ENCODE data around the gene PTPRM. TPM values are rescaled to one million over a fixed set of nuclear protein-coding genes. Genes with fewer than 3 reads are reported as not detected.

The PTPRM gene
- polyA plus RNA-seq, 1 donor (not counting 4 experiments of a cell fraction or from before 2014, with no cell fraction given): 54.5 TPM

- H3K4me3 ChIP-seq (ENCODE audit: control insufficient read depth in 2 of 3, extremely low read depth in 1 of 3, insufficient read depth in 2 of 3, low read depth in 1 of 3, low read length in 3 of 3): no peak overlapping the region
- FAIRE-seq (no peak), DNase-seq (ENCODE audit: low read depth, low spot score) (no peak)
- no peak overlapping the region for H2AFZ ChIP-seq (ENCODE audit: control insufficient read depth, low read length)
- no peak overlapping the region for H3K9ac ChIP-seq (ENCODE audit: control insufficient read depth, extremely low read depth, insufficient read depth, low read length)
- H3K9me3 ChIP-seq (ENCODE audit: control insufficient read depth, low read depth, low read length): no peaks in the 10 kb centered on the region
- H3K27ac ChIP-seq (ENCODE audit: control insufficient read depth, insufficient read depth, low read length): no peak overlapping the region
- dilution Hi-C loops (cut with MboI; ENCODE audit: extremely low pct_ligation_motif_present, low sequenced_read_pairs): no loop called here
- H3K27me3 ChIP-seq (ENCODE audit: control insufficient read depth, extremely low read depth, insufficient read depth, low read length): no peaks in the 10 kb centered on the region
- H3K9me1 ChIP-seq (ENCODE audit: control insufficient read depth, extremely low read depth, insufficient read depth, low read length): no peaks in the 10 kb centered on the region
- no peak overlapping the region for H3K4me2 ChIP-seq (ENCODE audit: control insufficient read depth, extremely low read depth, insufficient read depth, low read depth, low read length)
- H3K36me3 ChIP-seq (ENCODE audit: control insufficient read depth in 2 of 2, extremely low read depth in 1 of 2, insufficient read depth in 2 of 2, low read length in 2 of 2): no peaks in the 10 kb centered on the region
- no peaks in the 10 kb centered on the region for H4K20me1 ChIP-seq (ENCODE audit: control insufficient read depth, extremely low read depth, insufficient read depth, low read length)
- H3K79me2 ChIP-seq (ENCODE audit: control insufficient read depth, insufficient read depth, low read length): no peaks in the 10 kb centered on the region
- TF ChIP-seq, protein P1, sequence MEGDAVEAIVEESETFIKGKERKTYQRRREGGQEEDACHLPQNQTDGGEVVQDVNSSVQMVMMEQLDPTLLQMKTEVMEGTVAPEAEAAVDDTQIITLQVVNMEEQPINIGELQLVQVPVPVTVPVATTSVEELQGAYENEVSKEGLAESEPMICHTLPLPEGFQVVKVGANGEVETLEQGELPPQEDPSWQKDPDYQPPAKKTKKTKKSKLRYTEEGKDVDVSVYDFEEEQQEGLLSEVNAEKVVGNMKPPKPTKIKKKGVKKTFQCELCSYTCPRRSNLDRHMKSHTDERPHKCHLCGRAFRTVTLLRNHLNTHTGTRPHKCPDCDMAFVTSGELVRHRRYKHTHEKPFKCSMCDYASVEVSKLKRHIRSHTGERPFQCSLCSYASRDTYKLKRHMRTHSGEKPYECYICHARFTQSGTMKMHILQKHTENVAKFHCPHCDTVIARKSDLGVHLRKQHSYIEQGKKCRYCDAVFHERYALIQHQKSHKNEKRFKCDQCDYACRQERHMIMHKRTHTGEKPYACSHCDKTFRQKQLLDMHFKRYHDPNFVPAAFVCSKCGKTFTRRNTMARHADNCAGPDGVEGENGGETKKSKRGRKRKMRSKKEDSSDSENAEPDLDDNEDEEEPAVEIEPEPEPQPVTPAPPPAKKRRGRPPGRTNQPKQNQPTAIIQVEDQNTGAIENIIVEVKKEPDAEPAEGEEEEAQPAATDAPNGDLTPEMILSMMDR (optimal IDR thresholded peaks at IDR 0.05 in 1 of 3, IDR thresholded peaks at IDR 0.05 in 1 of 3, conservative IDR thresholded peaks at IDR 0.05 in 1 of 3; ENCODE audit: extremely low read depth in 1 of 3, insufficient read depth in 2 of 3, low read length in 3 of 3): no peak
- TF ChIP-seq EZH2 (IDR thresholded peaks at IDR 0.05; ENCODE audit: low read length): no peak
- no peaks in the 10 kb centered on the region for H3K4me1 ChIP-seq (ENCODE audit: control insufficient read depth, extremely low read depth, insufficient read depth, low read length)
These were observed 176.1 kb downstream of the PTPRM start for GRCh38 chr18:7743256-7743655.

DNA sequence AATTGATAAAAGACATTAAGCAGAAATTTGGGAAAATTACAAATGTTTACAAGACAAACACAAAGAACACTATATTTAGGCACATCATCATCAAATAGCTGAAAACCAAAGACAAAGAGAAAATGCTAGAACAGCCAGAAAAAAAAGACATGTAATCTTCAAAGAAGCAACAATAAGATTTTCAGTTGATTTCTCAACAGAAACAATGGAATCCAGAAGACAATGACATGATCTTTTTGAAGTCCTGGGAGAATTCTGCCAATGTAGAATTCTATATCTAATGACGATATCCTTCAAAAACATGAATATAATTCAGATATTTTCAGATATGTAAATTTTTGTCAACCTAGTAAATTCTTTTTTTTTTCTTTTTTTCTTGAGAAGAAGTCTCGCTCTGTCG, 179.0 kb downstream of the PTPRM start:
- no peaks in the 10 kb centered on the region for H3K9me3 ChIP-seq (ENCODE audit: control insufficient read depth, low read depth, low read length)
- H3K4me1 ChIP-seq (ENCODE audit: control insufficient read depth, extremely low read depth, insufficient read depth, low read length): no peaks in the 10 kb centered on the region
- TF ChIP-seq, protein P1 (optimal IDR thresholded peaks at IDR 0.05 in 1 of 3, IDR thresholded peaks at IDR 0.05 in 1 of 3, conservative IDR thresholded peaks at IDR 0.05 in 1 of 3; ENCODE audit: extremely low read depth in 1 of 3, insufficient read depth in 2 of 3, low read length in 3 of 3): no peak
- no peak for TF ChIP-seq EZH2 (IDR thresholded peaks at IDR 0.05; ENCODE audit: low read length)
- no peak overlapping the region for H3K27ac ChIP-seq (ENCODE audit: control insufficient read depth, insufficient read depth, low read length)
- FAIRE-seq (no peak), DNase-seq (ENCODE audit: low read depth, low spot score) (no peak)
- no peaks in the 10 kb centered on the region for H4K20me1 ChIP-seq (ENCODE audit: control insufficient read depth, extremely low read depth, insufficient read depth, low read length)
- no peak overlapping the region for H3K4me3 ChIP-seq (ENCODE audit: control insufficient read depth in 2 of 3, extremely low read depth in 1 of 3, insufficient read depth in 2 of 3, low read depth in 1 of 3, low read length in 3 of 3)
- no peaks in the 10 kb centered on the region for H3K36me3 ChIP-seq (ENCODE audit: control insufficient read depth in 2 of 2, extremely low read depth in 1 of 2, insufficient read depth in 2 of 2, low read length in 2 of 2)
- no peaks in the 10 kb centered on the region for H3K9me1 ChIP-seq (ENCODE audit: control insufficient read depth, extremely low read depth, insufficient read depth, low read length)
- no peaks in the 10 kb centered on the region for H3K27me3 ChIP-seq (ENCODE audit: control insufficient read depth, extremely low read depth, insufficient read depth, low read length)
- no peak overlapping the region for H3K4me2 ChIP-seq (ENCODE audit: control insufficient read depth, extremely low read depth, insufficient read depth, low read depth, low read length)
- no peak overlapping the region for H2AFZ ChIP-seq (ENCODE audit: control insufficient read depth, low read length)
- H3K9ac ChIP-seq (ENCODE audit: control insufficient read depth, extremely low read depth, insufficient read depth, low read length): no peak overlapping the region
- dilution Hi-C loops (cut with MboI; ENCODE audit: extremely low pct_ligation_motif_present, low sequenced_read_pairs): no loop called here
- no peaks in the 10 kb centered on the region for H3K79me2 ChIP-seq (ENCODE audit: control insufficient read depth, insufficient read depth, low read length)
